Left lung (tissue), 10 donors: Measurements from ENCODE around the gene FBXW9. TPM values are rescaled to one million over a fixed set of nuclear protein-coding genes. Genes with fewer than 3 reads are reported as not detected.
A peak's percentile ranks its signal among the peaks of the same experiment; 100 is the strongest.

Experiments used
- ATAC-seq: fragments of 200-7000 bp; cut with Tn5 transposase; one replicate; pipeline ENCODE4 v1.9.1; 2020; ENCODE audit warnings: moderate library complexity
- DNase-seq, 4 donors: peaks; one replicate each; pipeline ENCODE4 v3.0.0-alpha.2; 2013 to 2020
- H3K27ac ChIP-seq, 2 donors: fragments of 200-600 bp; sonication (generic) in 1 of 2; one replicate each; pipeline versions ENCODE4 v1.5.0 to v1.8.0; 2020 to 2021
- H3K27me3 ChIP-seq, 2 donors: fragments of 200-600 bp; sonication (generic) in 1 of 2; one replicate each; pipeline versions ENCODE4 v1.5.0 to v1.8.0; 2020 to 2021
- H3K36me3 ChIP-seq, 2 donors: fragments of 200-600 bp; sonication (generic) in 1 of 2; one replicate each; pipeline versions ENCODE4 v1.5.0 to v1.8.0; 2020 to 2021
- H3K4me1 ChIP-seq, 2 donors: fragments of 200-600 bp; one replicate each; pipeline ENCODE4 v1.8.0; 2021
- H3K4me3 ChIP-seq, 2 donors: fragments of 200-600 bp; sonication (generic) in 1 of 2; one replicate each; pipeline versions ENCODE4 v1.5.0 to v1.8.0; 2020 to 2021; ENCODE audit warnings: mild to moderate bottlenecking in 1 of 2
- H3K9me3 ChIP-seq, 2 donors: fragments of 200-600 bp; sonication (generic) in 1 of 2; one replicate each; pipeline versions ENCODE4 v1.5.0 to v1.8.0; 2020 to 2021
- intact Hi-C, 2 donors: fragments of 100-400 bp; cut with DNase I; formaldehyde crosslinking; loops; one replicate each; pipeline versions ENCODE4 v1.11.2 to v1.14.2; 2022
- polyA plus RNA-seq, 6 donors: library from polyadenylated mRNA; unstranded; fragments of 120-200 nt; gene quantifications; one replicate each; pipeline ENCODE4 v1.2.1, GENCODE V29; 2013; ENCODE audit not compliant: insufficient read length in 6 of 6
- total RNA-seq, 2 donors: library from RNA; stranded (reverse); fragmentation: NEBNext Ultra II Directional; extraction: Animal tissue kit (Norgen Biotek cat#: 25700); gene quantifications; one replicate each; pipeline ENCODE4 v1.2.1, GENCODE V29; 2021
- TF ChIP-seq, protein P1 (sequence below), 2 donors: fragments of 200-600 bp; sonication (generic) in 1 of 2; IDR thresholded peaks; one replicate each; pipeline versions ENCODE4 v1.5.0 to v1.8.0; 2021; ENCODE audit warnings: antibody characterized with exemption in 2 of 2
- donor health status: DM: no; HTN: yes; CAD: no.
- donor health status: DM: no; HTN: no; CAD: no.

The FBXW9 gene
- total and polyA plus RNA-seq, 8 donors: 6.0 to 13.1 (median 10.5) TPM

DNA sequence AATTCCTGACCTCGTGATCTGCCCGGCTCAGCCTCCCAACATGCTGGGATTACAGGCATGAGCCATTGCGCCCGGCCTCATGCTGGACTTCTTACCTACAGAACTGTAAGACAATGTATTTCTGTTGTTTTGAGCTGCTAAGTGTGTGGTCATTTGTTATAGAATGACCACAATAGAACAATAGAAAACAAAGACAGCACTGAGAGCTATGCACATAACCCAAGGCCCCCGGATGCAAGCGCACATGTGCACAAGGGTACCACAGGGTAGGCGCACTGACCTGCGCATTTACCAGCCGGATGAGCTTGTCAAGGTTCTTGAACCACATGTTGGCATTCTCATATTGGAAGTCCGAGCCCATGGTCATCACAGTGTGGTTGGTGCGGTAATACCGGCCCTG is 35.5 kb downstream of the FBXW9 start:
- Histone ChIP-seq H3K4me1 (peaks cover 3 to 20% of the 10 kb centered on the region in 2 donors), H3K27me3 (no peaks in the 10 kb centered on the region), H3K36me3 (peaks cover 0 to 91% of the 10 kb centered on the region in 2 donors), H3K9me3 (no peaks in the 10 kb centered on the region), H3K4me3 (no peak overlapping the region), H3K27ac (no peak overlapping the region)
- no peak for ATAC-seq
- TF ChIP-seq, protein P1, sequence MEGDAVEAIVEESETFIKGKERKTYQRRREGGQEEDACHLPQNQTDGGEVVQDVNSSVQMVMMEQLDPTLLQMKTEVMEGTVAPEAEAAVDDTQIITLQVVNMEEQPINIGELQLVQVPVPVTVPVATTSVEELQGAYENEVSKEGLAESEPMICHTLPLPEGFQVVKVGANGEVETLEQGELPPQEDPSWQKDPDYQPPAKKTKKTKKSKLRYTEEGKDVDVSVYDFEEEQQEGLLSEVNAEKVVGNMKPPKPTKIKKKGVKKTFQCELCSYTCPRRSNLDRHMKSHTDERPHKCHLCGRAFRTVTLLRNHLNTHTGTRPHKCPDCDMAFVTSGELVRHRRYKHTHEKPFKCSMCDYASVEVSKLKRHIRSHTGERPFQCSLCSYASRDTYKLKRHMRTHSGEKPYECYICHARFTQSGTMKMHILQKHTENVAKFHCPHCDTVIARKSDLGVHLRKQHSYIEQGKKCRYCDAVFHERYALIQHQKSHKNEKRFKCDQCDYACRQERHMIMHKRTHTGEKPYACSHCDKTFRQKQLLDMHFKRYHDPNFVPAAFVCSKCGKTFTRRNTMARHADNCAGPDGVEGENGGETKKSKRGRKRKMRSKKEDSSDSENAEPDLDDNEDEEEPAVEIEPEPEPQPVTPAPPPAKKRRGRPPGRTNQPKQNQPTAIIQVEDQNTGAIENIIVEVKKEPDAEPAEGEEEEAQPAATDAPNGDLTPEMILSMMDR (IDR thresholded peaks at IDR 0.05): no peak
- no peak for DNase-seq
- intact Hi-C loops: no loop called here

DNA sequence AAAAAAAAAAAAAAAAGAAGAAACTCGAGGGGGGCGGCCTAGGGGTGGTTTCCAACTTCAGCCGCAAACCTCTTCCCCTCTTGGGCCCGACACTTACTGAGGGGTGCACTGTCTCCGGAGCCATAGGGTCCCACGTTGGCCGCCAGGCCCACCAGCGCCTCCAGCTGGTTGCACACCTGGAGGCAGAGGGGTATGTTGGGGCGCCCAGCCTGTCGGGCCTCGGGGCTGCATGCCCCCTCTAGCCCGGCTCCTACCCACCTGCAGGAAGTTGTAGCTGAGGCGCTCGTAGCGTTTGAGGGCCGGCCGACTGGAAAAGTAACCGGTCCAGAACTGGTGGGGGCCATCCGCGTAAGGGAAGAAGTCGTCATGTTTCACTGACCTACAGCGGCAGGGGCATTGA is 38.5 kb downstream of the FBXW9 start:
- Histone ChIP-seq H3K4me3 (no peak overlapping the region), H3K27me3 (no peaks in the 10 kb centered on the region), H3K36me3 (peaks cover 0 to 100% of the 10 kb centered on the region in 2 donors), H3K9me3 (no peaks in the 10 kb centered on the region), H3K4me1 (no peaks in the 10 kb centered on the region), H3K27ac (no peak overlapping the region)
- intact Hi-C loops: no loop called here
- TF ChIP-seq, protein P1 (IDR thresholded peaks at IDR 0.05): no peak
- no peak for DNase-seq
- ATAC-seq: no peak

DNA sequence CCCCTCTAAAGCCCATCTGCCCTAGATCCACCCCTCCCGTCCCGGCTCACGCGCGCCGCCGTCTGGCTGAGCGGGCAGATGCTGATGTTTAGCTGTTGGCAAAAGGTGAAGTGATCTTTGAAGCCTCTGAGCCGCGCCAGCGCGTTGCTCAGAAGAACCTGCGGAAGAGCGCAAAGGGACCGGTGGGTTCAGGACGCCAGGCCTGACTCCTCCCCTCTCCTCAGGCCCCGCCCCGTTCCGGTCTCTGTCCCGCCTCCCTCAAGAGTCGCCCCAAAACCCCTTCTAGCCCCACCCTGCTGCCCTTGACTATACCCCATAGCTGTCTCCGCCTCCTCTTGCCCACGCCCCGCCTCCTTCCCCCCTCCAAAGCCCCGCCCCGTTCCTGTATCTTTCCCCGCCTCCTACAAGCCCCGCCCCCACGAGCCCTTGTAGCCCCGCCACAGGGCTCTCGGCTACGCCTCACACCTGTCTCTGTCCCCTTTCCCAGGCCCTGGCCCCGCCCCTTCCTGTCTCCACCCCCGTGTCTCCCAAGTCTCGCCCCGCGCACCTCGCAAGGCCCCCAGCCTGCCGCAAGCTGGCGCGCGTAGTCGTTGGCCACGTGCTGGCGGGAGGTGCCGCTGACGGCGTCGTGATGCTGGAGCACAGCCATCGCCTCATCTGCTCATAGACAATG is 39.4 kb downstream of the FBXW9 start:
- Histone ChIP-seq H3K27ac (no peak overlapping the region), H3K27me3 (no peaks in the 10 kb centered on the region), H3K9me3 (no peaks in the 10 kb centered on the region), H3K4me1 (no peaks in the 10 kb centered on the region), H3K36me3 (peaks cover 0 to 100% of the 10 kb centered on the region in 2 donors), H3K4me3 (no peak overlapping the region)
- TF ChIP-seq, protein P1 (IDR thresholded peaks at IDR 0.05): no peak
- DNase-seq (no peak), ATAC-seq (no peak)
- intact Hi-C loops: no loop called here

DNA sequence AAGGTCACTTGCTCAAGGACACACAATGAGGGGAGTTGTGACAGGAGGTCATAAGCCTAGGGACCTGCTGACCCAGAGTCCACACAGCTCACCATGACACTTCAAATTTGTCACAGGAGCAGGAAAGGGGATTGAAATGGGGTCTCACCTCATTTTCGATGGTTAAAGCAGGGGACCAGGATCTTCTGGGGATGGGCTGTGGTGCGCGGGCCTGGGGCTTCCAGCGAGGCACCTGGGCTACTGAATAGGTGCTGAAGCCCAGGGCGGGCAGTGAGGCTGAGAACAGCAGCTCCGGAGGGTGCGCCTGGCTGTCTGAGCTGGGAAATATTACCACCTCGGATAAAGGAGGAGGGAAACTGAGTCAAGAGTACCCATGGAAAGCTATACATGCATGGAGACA is 40.9 kb downstream of the FBXW9 start:
- H3K36me3 ChIP-seq: peaks cover 0 to 94% of the 10 kb centered on the region in 2 donors
- TF ChIP-seq, protein P1 (IDR thresholded peaks at IDR 0.05): no peak
- no peaks in the 10 kb centered on the region for H3K27me3 ChIP-seq
- H3K4me1 ChIP-seq: no peaks in the 10 kb centered on the region
- H3K4me3 ChIP-seq: no peak overlapping the region
- H3K9me3 ChIP-seq: no peaks in the 10 kb centered on the region
- intact Hi-C loops: no loop called here
- no peak overlapping the region for H3K27ac ChIP-seq
- ATAC-seq (no peak), DNase-seq (no peak)

DNA sequence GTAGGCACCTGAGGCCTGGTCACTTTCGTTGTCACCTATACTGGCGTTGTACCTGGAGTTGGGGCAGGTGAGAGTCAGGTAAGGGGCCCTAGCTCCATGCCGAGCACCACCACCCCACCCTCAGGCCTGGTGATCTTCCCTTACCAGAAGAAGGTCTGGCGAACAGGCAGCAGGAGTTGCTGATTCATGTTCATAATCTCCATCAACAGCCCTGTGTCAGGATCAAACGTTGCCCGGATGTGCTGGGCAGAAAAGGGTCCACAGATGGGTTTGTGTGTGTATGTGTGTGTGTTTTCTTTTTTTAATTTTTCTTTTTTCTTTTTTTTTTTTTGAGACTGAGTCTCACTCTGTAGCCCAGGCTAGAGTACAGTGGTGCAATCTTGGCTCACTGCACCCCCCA is 44.2 kb downstream of the FBXW9 start:
- H3K4me1 ChIP-seq: peaks cover 7 to 12% of the 10 kb centered on the region in 2 donors
- intact Hi-C loops: no loop called here
- H3K27ac ChIP-seq: no peak overlapping the region
- H3K27me3 ChIP-seq: no peaks in the 10 kb centered on the region
- H3K36me3 ChIP-seq: peaks cover 0 to 61% of the 10 kb centered on the region in 2 donors
- H3K9me3 ChIP-seq: no peaks in the 10 kb centered on the region
- DNase-seq (peak in 1 of 4 donors; percentile 3), ATAC-seq (no peak)
- no peak overlapping the region for H3K4me3 ChIP-seq
- TF ChIP-seq, protein P1 (IDR thresholded peaks at IDR 0.05): no peak
